SK-N-SH (cell line): Measurements from ENCODE around the gene UFSP2. TPM values are rescaled to one million over a fixed set of nuclear protein-coding genes. Genes with fewer than 3 reads are reported as not detected.

Experiments
- CTCF ChIA-PET: fragments of 300-600, 350-600 bp; formaldehyde crosslinking; extraction: SDS; loops from one replicate; lab custom pipeline; 2021; lab: Yijun Ruan, JAX
- POLR2A ChIA-PET: fragments of 350-600 bp; sonication (Branson Sonifier 250); formaldehyde crosslinking; extraction: SDS; loops from one replicate; lab custom pipeline; 2020; ENCODE audit warnings: antibody characterized with exemption, inconsistent platforms; lab: Yijun Ruan, JAX
- DNase-seq: peaks from one replicate; pipeline ENCODE4 v3.0.0; 2012
- H2AFZ ChIP-seq: fragments of 200-600 bp; sonication (generic); 2 replicates; pipeline ENCODE4 v1.8.1; 2016; ENCODE audit warnings: antibody characterized with exemption, mild to moderate bottlenecking, low read depth
- H3F3A ChIP-seq: fragments of 200-600 bp; sonication (generic); replicated peaks from 2 replicates; pipeline ENCODE3; 2016; ENCODE audit warnings: antibody characterized with exemption, mild to moderate bottlenecking; ENCODE audit not compliant: insufficient read depth
- H3K27ac ChIP-seq, 2 experiments: fragments of 200-500 bp in 1 of 2; fragments of 200-600 bp in 1 of 2; sonication (Bioruptor generic) in 1 of 2; sonication (generic), shearing (Covaris generic) in 1 of 2; 2 replicates each; pipeline versions ENCODE4 v1.5.1 to v1.6.1; 2014 to 2016; ENCODE audit warnings: low read depth in 2 of 2, inconsistent platforms in 1 of 2, low read length in 1 of 2, mild to moderate bottlenecking in 1 of 2, mixed read lengths in 1 of 2
- H3K27me3 ChIP-seq: fragments of 200-600 bp; sonication (generic), shearing (Covaris generic); 2 replicates; pipeline ENCODE4 v1.6.1; 2016; ENCODE audit warnings: mixed run types; ENCODE audit not compliant: insufficient read depth
- H3K36me3 ChIP-seq, 2 experiments: fragments of 200-500 bp in 1 of 2; fragments of 200-600 bp in 1 of 2; sonication (Bioruptor generic) in 1 of 2; sonication (generic) in 1 of 2; replicated peaks in 1 of 2; 2 replicates each; pipeline versions ENCODE3 to v1.5.1; 2014 to 2016; ENCODE audit warnings: low read length in 1 of 2, mild to moderate bottlenecking in 1 of 2; ENCODE audit not compliant: insufficient read depth in 2 of 2, control insufficient read depth in 1 of 2
- H3K4me1 ChIP-seq, 2 experiments: fragments of 200-500 bp in 1 of 2; fragments of 200-600 bp in 1 of 2; sonication (Bioruptor generic) in 1 of 2; sonication (generic), shearing (Covaris generic) in 1 of 2; 2 replicates each; pipeline versions ENCODE4 v1.5.1 to v1.6.1; 2014 to 2016; ENCODE audit warnings: low read depth in 1 of 2, low read length in 1 of 2, mixed run types in 1 of 2; ENCODE audit not compliant: insufficient read depth in 2 of 2, control insufficient read depth in 1 of 2
- H3K4me2 ChIP-seq: fragments of 200-600 bp; sonication (generic), shearing (Covaris generic); 2 replicates; pipeline ENCODE4 v1.6.1; 2017; ENCODE audit warnings: mixed run types
- H3K4me3 ChIP-seq, 2 experiments: fragments of 200-500 bp in 1 of 2; fragments of 200-600 bp in 1 of 2; sonication (Bioruptor generic) in 1 of 2; sonication (generic), shearing (Covaris generic) in 1 of 2; 2 replicates each; pipeline versions ENCODE4 v1.5.1 to v1.8.1; 2014 to 2016; ENCODE audit warnings: low read depth in 2 of 2, inconsistent platforms in 1 of 2, low read length in 1 of 2, mild to moderate bottlenecking in 1 of 2, mixed read lengths in 1 of 2, moderate library complexity in 1 of 2
- H3K79me2 ChIP-seq: fragments of 200-600 bp; sonication (generic); 2 replicates; pipeline ENCODE4 v1.8.1; 2017; ENCODE audit warnings: mild to moderate bottlenecking; ENCODE audit not compliant: insufficient read depth
- H3K9ac ChIP-seq: fragments of 200-600 bp; sonication (generic); 2 replicates; pipeline ENCODE4 v1.6.1; 2017; ENCODE audit warnings: mixed run types
- H3K9me2 ChIP-seq: fragments of 200-600 bp; sonication (generic); 2 replicates; pipeline ENCODE4 v1.6.1; 2017; ENCODE audit warnings: mixed run types
- H3K9me3 ChIP-seq: fragments of 200-600 bp; sonication (generic); 2 replicates; pipeline ENCODE4 v1.6.1; 2017; ENCODE audit warnings: mixed run types, mild to moderate bottlenecking, moderate library complexity
- H4K20me1 ChIP-seq: fragments of 200-600 bp; sonication (generic); 2 replicates; pipeline ENCODE4 v1.6.1; 2017; ENCODE audit warnings: mild to moderate bottlenecking, mixed run types; ENCODE audit not compliant: insufficient read depth
- EP300 ChIP-seq, 2 experiments: IDR thresholded peaks; 2 replicates each; pipeline versions ENCODE4 v1.4.0 to v1.6.1; 2012; ENCODE audit warnings: borderline replicate concordance in 1 of 2, low read depth in 1 of 2, low read length in 1 of 2
- EZH2phosphoT487 ChIP-seq: fragments of 200-600 bp; sonication (generic); IDR thresholded peaks from 2 replicates; pipeline ENCODE4 v1.6.1; 2017; ENCODE audit warnings: low read depth, mixed run types, mild to moderate bottlenecking, antibody characterized with exemption, moderate library complexity, borderline replicate concordance
- FOSL2 ChIP-seq: IDR thresholded peaks from 2 replicates; pipeline ENCODE4 v1.4.0; 2012; ENCODE audit warnings: low read depth, mild to moderate bottlenecking, moderate library complexity, borderline replicate concordance
- GABPA ChIP-seq: IDR thresholded peaks from 2 replicates; pipeline ENCODE4 v1.4.0; 2012; ENCODE audit warnings: low read depth, mild to moderate bottlenecking
- GATA2 ChIP-seq: sonication (generic); formaldehyde crosslinking; IDR thresholded peaks from 2 replicates; pipeline ENCODE4 v1.5.0; 2020; ENCODE audit warnings: mild to moderate bottlenecking, missing genetic modification reagents
- JUND ChIP-seq: IDR thresholded peaks from 2 replicates; pipeline ENCODE4 v1.4.0; 2012
- MAX ChIP-seq: IDR thresholded peaks from 2 replicates; pipeline ENCODE4 v1.4.0; 2012; ENCODE audit warnings: low read depth
- MEF2A ChIP-seq: IDR thresholded peaks from 2 replicates; pipeline ENCODE4 v1.4.0; 2012; ENCODE audit warnings: low read depth, borderline replicate concordance
- NFIC ChIP-seq: IDR thresholded peaks from 2 replicates; pipeline ENCODE4 v1.4.0; 2012; ENCODE audit warnings: borderline replicate concordance
- POLR2AphosphoS5 ChIP-seq: IDR thresholded peaks from 2 replicates; pipeline ENCODE4 v1.6.1; 2012; ENCODE audit warnings: low read depth, low read length
- REST ChIP-seq: IDR thresholded peaks from 2 replicates; pipeline ENCODE4 v1.6.1; 2012; ENCODE audit warnings: mild to moderate bottlenecking, low read depth, low read length, moderate library complexity
- RXRA ChIP-seq: IDR thresholded peaks from 2 replicates; pipeline ENCODE4 v1.4.0; 2012; ENCODE audit warnings: low read depth, mild to moderate bottlenecking, borderline replicate concordance
- TEAD4 ChIP-seq: IDR thresholded peaks from 2 replicates; pipeline ENCODE4 v1.4.0; 2012; ENCODE audit warnings: mild to moderate bottlenecking, borderline replicate concordance; ENCODE audit not compliant: insufficient read depth
- WGBS: methylation state at CpG from one replicate; pipeline ENCODE4 v1.1.6; 2017; ENCODE audit warnings: low lambda C conversion rate; 5-methylcytosine and 5-hydroxymethylcytosine counted together
- polyA plus RNA-seq, 3 experiments: library from polyadenylated mRNA; depleted of rRNA; stranded (reverse); fragments of >200 nt; gene quantifications; 2 replicates each; pipeline ENCODE4 v1.2.3, GENCODE V29; 2012

UFSP2 gene
- polyA plus RNA-seq, 1 of the 3 experiments (the other 2 are of a cell fraction) = 15.5 TPM

GRCh38 chr4:185426960-185427688 is 1.4 kb upstream of the UFSP2 start:
- peaks cover 0 to 8% of the 10 kb centered on the region in 2 experiments; a peak in 2 of 4 replicates for H3K4me1 ChIP-seq
- no peak for DNase-seq
- no peak for TF ChIP-seq MEF2A
- no peak for TF ChIP-seq MAX
- TF ChIP-seq NFIC = no peak
- H3K9me3 ChIP-seq = no peaks in the 10 kb centered on the region
- no peak overlapping the region for H3K9ac ChIP-seq
- ChIA-PET POLR2A (interaction anchor here (0.6 to 2.9 kb wide), 2 partner anchors 31 to 214 kb away, joined by 4 to 14 read pairs; partner anchors contain the start of genes ANKRD37 and LRP2BP), CTCF (interaction anchor here (0.8 to 2.5 kb wide), 2 partner anchors 171 to 594 kb away, joined by 3 to 15 read pairs; no protein-coding TSS in a partner anchor)
- no peak overlapping the region for H3K4me3 ChIP-seq
- H3K36me3 ChIP-seq = peaks cover 0 to 4% of the 10 kb centered on the region in 2 experiments
- no peaks in the 10 kb centered on the region for H3F3A ChIP-seq
- H3K79me2 ChIP-seq = peaks cover 26% of the 10 kb centered on the region
- no peaks in the 10 kb centered on the region for H4K20me1 ChIP-seq
- H3K9me2 ChIP-seq = no peaks in the 10 kb centered on the region
- H3K4me2 ChIP-seq = no peak overlapping the region
- WGBS = 92% methylated on average over 22 of the region's 22 CpGs
- H2AFZ ChIP-seq = no peak overlapping the region
- no peaks in the 10 kb centered on the region for H3K27me3 ChIP-seq
- H3K27ac ChIP-seq = no peak overlapping the region

GRCh38 chr4:185424905-185425646 is 688 bp downstream of the UFSP2 start:
- H3K4me2 ChIP-seq = peak overlapping the region; percentile 88
- no peaks in the 10 kb centered on the region for H3K9me3 ChIP-seq
- peak overlapping the region; percentile 90 for H2AFZ ChIP-seq
- H3K27me3 ChIP-seq = no peaks in the 10 kb centered on the region
- H3F3A ChIP-seq = no peaks in the 10 kb centered on the region
- peaks cover 31% of the 10 kb centered on the region for H3K79me2 ChIP-seq
- no peak for DNase-seq
- H4K20me1 ChIP-seq = no peaks in the 10 kb centered on the region
- peaks cover 11 to 24% of the 10 kb centered on the region in 2 experiments for H3K36me3 ChIP-seq
- H3K9me2 ChIP-seq = no peaks in the 10 kb centered on the region
- H3K27ac ChIP-seq = peak overlapping the region; percentile 88 to 95
- TF ChIP-seq TEAD4 (no peak), RXRA (no peak), EZH2phosphoT487 (no peak), EP300 (IDR thresholded peaks at IDR 0.05; ENCODE audit: borderline replicate concordance in 1 of 2, low read depth in 1 of 2, low read length in 1 of 2) (no peak), REST (no peak), GATA2 (CRISPR knock-in tag) (no peak), GABPA (no peak), POLR2AphosphoS5 (no peak), JUND (no peak), FOSL2 (no peak)
- H3K4me1 ChIP-seq = peaks cover 0 to 8% of the 10 kb centered on the region in 2 experiments; a peak in 2 of 4 replicates
- ChIA-PET CTCF (interaction anchor here (1.0 to 2.5 kb wide), 7 partner anchors 21 to 613 kb away, joined by 3 to 15 read pairs (median 3); no protein-coding TSS in a partner anchor), POLR2A (interaction anchor here (0.6 to 2.9 kb wide), 2 partner anchors 29 to 282 kb away, joined by 3 to 14 read pairs; partner anchors contain the start of genes ANKRD37, LRP2BP and SLC25A4)
- peak overlapping the region; percentile 71 to 82 for H3K4me3 ChIP-seq
- H3K9ac ChIP-seq = peak overlapping the region; percentile 91
- 8% methylated on average over 11 of the region's 13 CpGs for WGBS
